Stimulated activated CD4-positive, alpha-beta T cell treated with anti-CD3 and anti-CD28 coated beads, Interleukin-1b, Interleukin-23, amount 100 ng/mL, for 4 hours (primary cell): ENCODE data around the gene CAMK1D.

ENCODE experiments used
- DNase-seq, 2 donors: peaks; one replicate each; pipeline ENCODE4 v3.0.0-alpha.2; 2020; ENCODE audit warnings: low read depth in 2 of 2

Gene CAMK1D

DNA sequence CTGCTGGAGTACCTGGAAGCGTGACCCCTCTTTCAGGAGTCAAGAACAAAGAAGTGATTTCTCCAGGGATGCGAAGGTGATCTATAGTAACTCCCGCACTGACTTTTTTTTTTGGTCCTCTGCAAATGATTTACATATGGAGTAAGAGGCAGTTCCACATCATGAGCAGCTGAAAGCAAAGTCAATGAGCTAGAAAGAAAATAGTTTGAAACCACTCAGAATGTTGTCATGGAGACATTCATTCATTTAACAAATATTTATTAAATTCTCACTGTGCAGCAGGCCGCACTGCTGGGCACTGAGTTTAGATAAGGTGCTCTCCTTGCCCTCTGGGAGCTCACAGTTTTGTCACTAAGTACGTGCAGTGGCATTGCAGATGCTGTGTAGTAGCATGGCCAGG is 206.7 kb downstream of the CAMK1D start:
- DNase-seq, result no peak

DNA sequence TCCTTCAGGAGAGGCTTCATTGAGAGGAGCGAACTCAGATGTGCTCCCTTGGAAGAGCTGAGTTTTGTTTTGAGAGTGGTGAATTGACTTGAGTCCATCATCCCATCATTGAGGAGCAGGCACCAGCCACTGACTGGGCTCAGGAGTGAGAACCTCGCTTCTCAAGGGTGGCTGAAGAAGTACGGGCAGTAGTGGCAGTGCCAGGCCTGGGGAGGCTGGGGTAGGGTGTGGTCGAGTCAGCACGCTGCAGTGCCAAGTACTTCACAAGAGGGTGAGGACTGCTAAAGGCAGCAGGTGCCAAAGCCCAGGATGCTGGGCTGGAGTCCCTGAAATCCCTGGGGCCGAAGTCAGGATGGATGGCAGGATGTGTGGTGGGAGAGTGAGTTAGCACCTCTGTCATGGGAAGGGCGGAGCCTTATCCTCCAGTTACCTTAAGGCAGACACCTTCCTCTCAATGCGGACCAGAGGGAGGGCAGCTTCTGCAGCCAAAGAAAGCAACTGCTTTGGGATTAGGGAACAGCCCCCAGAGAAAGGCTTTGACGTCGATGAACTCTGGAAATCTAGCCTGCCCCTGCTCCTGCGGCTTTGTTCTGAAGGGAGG is 210.3 kb downstream of the CAMK1D start:
- DNase-seq, result no peak

DNA sequence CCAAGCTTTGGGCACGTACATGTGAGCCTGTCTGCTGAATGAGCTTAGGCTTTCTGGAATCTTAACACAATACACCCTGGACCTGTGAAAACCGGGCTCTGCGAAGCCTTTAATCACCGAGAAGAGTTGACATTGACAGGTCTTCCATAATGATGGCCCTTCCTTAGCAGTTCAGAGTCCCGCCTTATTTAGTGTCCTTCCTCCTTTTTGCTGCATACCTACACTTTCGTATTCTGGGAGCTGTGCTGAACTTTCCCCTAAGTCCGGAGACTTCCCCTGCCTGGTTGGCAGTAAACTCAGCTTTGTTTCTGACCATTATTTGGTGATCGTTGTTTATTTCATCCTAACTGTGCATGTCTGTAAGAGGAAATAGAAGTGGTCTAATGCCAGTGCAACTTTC is 212.0 kb downstream of the CAMK1D start:
- no peak for DNase-seq

DNA sequence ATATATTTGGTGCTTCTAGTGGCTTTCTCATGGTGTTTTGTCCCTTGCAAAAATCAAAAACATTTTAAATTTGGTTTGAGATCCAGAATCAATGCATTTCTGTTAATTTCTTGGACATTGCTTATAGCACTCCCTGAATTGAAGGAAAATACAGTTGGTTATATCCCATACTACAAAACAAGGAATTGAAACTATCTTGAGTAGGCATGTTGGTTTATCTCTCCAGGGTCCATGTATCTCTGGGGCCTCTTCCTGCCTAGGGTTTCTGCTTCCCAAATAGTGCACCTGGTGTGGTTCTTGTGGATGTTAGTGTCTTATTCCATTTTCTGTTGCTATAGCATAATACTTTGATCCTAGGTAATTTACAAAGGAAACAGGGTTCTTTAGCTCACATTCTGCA is 212.4 kb downstream of the CAMK1D start:
- no peak for DNase-seq

DNA sequence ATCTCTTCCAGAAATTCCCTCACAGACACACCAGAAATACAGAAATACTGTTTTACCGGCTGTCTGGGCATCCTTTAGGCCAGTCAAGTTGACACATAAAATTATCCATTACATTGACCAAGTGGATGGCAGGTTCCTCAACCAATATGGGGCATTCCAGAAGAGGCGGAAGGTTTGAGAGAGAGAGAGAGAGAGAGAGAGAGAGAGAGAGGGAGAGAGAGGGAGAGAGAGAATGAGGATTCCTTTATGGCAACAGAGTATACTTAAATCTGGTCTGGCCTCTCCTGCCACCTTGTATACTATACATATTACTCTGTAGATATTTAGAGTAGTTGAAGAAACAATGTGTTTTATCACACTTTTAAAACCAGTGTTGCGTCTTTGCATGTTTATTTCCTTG is 214.1 kb downstream of the CAMK1D start:
- no peak for DNase-seq

DNA sequence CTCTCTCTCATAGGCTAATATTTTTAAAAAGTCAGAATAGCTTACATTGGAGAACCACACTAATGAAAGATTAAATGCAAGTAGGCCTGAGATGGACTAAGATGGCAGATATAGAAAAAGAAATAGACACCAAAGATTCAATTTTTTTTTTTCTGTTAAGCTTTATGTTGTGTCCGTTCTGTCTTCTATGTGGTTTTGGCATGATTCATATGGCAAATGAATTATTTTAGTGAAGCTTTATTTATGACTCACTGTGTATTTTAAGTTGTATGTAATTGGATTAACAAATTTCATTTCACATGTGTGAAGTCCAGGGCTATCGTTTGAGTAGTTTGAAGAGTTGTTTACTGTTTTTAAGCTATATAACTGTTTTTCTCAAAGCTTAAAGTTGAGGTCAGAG is 214.8 kb downstream of the CAMK1D start:
- no peak for DNase-seq

DNA sequence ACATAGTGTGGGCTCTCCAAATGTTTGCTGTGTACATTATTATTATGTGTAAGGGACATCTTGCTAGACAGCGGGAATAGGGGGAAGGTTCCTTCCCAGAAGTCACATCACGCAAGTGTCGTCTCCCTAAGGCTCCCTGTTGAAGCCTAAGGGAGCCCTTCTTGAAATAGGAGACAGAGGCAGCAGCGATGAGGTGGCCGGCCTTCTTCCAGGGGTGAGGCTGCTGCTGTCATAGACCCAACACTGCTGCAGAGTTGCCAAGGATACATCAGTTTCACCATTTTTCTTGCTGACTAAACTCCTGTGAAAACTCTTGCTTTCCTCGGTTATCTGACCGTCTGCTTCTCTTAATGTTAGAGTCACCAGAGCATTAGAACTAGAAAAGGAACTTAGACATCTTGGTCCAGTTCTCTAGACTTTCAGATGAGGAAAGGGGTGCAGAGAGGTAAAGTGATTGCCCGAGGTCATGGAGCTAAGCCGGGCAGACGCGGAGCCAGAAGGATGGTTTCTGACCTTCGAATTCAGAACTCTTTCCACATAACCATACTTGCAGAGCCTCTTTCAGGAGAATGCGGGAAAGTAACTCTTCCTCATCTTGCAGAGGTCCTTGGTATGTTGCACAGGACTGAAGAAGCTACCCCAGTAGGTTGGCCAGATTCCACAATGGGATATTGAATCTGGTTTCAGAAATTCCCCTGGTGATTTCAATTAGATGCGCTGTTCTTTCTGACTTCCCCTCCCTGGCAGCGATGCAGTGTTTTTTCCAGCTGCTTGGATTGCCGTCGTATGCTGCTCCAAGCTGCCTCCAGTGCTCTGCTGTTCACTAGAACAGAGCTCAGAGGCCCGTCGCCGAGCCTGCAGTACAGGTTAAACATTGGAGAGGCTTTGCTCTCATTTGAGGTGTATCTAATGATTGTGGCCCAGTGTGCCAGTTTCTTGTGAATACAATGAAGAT is 217.1 kb downstream of the CAMK1D start:
- DNase-seq, result no peak

DNA sequence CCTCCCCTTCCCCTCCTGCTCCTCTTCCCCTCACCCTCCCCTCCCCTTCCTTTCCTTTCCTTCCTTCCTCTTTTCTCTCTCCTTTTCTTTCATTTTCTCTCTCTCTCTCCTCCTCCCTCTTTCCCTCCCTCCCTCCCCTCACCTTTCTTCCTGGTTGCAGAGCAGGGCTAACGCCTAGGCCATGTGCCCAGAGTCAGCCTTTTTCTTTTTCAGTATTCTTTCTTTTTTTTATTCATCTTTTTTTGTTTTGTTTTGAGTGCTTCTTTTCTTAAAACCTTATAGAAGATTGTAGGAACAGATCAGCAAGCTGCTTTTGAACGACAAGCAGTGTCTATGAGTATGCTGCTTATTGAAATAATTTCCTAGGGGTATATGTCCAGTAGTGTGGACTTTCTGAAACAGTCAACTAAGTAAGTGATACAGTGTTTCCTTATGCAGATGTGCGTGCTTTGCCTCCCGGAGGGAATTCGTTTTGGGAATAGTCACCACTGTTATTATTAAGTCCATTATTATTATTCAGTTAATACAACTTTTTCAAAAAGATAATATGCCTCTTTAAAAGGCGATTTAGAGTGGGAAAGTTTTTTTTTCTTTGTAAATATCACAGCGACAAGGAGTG is 219.2 kb downstream of the CAMK1D start:
- DNase-seq, result no peak

DNA sequence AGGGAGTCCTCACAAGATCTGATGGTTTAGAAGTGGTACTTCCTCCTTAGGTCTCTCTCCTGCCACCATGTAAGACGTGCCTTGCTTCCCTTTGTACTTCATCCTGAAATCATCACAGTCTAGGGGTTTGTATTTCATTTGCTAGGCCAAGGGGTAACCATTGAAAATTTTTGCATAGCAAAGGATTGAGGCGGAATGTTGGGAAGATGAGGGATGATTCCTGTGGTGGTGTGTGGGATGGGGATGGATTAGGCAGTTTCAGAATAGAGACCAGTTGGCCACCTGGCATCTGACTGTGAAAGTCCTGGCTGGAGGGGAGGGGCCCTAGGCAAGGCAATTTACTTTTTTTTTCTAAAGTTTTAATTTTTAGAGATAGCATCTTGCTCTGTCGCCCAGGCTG is 222.9 kb downstream of the CAMK1D start:
- DNase-seq, result no peak

DNA sequence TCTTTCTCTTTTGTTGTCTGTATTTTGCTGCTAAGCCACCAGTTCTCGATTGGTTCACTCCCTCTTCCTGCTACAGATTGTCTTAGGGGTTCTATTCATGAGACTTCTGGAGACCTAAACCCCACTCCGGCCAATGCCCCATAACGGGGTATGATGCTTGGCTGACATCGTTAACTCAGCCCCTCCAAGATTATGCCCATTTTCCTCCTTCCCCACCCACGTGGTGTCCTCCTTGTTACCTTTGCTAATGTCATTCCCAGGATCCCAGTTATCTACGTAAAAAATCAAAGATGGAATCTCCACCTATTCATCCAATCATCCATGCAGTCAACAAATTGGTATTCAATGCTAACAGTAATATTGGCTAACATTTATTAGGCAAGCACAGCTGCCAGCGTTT is 228.3 kb downstream of the CAMK1D start:
- no peak for DNase-seq

DNA sequence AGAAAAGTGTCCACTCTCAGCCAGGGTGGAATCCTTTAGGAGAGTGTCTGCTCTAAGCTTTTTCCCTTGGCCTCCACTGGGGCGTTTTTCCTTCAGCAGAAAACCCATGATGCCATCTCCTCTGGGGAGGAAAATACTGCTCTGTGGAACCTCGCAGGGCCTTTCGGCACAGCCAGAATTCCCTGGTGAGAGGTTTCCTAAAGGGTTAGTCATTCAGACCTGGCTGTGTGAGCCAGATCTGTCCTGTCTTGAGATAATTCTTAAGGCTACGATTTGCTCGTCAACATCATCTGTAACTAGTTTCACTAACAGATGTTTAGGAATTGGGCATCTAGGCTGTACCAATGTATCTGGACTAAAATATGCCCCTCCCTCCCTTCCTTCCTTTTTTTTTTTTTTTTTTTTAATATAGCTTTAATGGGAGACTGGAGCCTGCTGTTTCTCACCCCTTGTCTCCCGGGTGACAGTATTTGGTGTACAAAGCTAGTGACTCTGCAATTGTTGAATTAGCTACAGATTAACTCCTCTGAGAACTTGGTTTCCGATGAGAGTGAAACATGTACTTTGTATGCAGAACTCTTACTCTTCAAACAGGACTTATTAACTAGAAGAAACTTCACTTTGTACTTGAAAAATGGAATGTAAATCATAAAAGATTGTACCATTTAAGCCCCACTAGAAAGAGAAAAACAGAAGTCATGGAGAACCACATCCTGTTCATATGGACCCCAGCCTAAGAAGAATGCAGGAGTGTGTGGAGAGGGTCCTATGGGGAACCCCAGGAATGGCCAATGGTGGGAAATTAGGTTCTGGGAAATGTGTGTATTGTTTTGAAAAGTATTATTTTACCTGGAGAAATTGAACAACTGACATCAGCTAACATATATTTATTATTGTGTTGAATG is 230.9 kb downstream of the CAMK1D start:
- DNase-seq, result no peak

DNA sequence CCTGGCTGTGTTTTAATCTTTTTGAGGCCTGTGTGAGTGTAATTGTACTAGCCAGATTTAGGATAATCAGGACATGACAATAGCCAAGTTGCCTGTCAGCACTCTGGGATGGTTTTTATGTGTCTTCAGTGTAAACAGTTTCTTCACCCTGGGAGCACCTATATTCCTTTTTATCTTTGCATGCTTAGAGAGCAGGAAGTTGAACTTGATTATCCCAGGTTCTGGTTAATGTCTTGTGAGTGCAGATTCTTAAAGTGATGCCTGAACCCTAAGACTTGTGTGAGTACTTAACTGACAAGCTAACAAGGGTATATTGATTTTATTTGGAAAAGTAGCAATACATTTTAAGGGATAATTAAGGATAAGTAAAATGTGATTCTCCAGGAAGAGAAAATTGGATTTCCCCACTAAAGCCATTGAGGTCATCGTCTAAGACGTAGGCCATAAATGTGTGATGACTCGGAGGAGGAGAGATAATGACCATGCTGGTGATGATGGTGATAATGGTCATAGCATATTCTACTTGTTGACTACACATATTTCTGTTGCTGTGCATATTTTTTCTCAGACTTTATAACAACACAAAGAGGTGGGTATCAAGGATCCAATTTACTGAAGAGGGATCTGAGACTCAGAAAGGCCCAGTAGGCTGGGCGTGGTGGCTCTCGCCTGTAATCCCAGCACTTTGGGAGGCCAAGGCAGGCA is 234.7 kb downstream of the CAMK1D start:
- no peak for DNase-seq

DNA sequence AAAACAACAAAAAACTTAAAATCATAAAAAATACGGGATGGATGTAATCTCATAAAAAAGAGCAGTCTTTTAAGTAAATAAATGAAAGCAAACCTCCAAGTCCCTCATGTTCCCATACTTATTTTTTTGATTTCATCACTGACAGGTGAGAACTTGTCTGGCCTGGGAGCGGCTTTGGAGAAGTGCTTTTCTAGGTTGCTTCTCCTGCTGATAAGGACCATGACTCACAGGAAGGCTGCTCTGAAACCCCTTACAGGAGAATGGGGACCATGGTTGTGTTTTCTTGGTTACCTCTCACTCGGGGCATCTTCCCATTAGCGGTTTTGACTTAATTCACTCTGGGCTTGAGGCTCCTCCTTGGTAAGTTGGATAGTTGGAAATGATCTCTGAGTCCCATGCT is 237.4 kb downstream of the CAMK1D start:
- DNase-seq, result no peak

DNA sequence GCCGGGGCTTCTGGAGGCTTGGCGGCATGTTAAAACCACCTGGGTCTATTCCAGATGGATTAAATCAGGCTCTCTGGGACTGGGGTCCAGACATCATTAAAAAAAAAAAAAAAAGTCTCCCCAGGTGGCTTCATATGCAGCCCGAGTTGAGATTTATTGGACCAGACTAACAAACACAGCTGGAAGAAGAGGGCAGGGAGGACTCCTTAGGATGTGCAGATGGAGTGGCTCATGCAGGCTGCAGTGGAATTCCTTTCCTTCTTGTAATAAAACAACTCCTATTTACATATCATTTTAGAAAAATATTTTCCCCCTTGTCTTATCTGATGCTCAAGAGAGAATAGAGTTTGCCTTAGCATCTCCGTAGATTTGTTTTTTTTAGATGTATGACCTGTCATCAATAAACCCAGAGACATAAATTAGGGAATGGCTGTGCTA is 238.1 kb downstream of the CAMK1D start:
- no peak for DNase-seq

DNA sequence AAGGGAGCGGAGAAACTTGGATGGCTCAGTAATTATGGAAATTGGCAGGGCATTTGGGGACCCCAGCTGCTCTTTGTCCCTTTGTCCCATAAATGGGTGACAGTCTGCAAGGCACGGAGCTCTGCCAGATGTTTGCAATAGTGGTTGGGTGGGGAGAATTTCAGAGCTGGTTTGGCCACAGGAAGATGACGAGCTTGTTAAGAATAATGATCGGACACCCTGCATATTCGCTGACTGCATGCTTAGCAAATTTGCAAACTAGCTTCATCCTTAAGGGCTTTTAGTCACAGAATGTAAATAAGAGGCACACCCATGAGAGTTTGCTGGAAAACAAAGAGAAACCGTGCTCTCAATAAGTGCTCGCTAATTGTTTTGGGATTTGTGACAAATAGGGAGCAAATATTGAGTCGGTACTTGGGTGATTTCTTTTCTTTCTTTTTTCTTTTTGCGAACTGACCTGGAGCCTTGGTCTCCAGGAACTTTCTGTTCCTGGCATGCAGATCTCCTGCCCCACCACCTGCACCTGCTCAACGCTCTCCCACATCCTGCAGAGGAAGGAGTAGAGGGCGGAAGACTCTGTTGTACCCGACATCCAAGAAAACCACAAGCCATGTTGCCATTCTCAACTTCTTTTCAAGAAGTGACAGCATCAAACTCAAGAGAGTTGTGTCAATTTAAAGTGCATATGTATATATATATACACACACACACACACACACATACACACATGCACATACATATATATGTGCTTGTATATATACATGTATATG is 238.9 kb downstream of the CAMK1D start:
- DNase-seq, result no peak

DNA sequence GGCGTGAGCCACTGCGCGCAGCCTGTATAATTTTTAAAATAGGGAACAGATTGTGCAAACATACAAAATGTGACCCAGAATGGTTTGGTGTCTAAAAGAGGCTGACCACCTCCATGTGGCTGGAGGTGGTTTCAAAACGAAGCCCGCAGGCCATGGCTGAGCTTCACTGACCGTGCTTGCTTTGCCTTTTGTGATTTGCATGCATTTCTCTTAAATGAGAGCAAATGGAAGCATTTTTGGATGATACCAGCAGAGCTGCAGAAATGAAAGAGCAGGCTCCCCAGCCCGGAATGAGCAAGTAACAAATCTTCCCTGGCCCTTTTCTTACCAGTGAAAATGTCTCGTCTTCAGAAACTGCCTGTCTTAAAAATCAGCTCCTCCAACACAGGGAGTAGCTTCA is 239.9 kb downstream of the CAMK1D start:
- DNase-seq, result no peak

DNA sequence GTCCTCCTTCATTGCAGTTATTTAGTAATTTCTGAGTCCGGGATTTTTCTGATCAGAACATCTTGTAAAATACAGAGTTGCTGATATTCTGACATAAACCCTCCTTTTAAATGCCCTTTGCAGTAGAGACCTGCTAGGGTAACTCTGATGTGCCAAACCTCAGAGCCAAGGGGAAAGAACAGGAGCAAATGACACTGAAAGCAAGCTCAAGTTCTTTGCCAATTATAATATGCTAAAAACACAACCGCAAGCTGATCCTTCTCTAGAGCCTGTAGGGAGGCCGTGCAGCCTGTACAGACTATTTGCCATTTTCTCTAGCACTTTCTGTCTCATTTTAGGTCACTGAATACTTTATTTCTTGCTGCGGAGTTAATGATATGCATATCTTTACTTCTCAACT is 240.4 kb downstream of the CAMK1D start:
- DNase-seq, result no peak

DNA sequence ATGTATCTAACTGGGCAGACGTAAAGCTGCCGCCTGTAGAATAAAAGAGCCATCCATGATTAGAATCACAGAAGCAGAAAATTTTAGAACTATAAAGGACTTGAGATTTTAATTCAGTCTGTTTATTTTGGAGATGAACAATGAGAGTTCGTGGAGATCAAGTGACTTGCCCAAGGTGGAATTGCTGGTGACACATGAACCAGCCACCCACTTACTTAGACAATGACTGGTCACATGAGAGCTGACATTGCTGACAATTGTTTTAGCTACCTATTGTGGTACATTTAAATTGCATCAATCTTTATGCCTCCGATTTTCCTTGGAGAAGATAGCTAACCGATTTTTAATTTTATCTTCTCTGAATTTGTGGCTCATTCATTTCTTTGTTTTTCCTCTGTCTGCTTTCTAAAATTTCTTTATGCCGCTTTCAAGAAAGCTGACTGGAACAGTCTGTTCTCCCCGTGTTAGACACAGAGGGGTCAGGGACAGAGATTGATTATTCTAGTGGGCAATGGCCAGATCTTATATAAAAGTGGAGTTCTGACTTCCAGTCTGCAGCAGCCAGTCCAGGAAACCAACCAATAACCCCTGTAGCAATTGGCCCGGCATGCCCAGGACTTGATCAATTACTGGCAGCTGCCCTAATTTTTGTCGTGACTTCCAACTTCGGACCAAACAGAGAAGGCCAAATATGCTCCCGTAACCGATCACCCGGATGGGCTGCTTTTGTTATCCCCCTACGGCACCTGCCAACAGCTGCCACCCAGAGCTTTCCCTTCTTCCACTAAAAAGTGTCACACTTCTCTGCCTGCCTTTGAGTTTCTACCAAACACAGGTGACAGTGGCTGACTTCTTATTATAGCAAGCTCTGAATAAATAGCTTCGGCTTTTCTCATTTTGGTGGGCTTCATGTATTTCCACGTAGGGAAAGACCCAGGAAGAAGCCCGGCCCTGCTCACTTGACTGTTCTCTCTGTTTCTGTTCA is 241.6 kb downstream of the CAMK1D start:
- no peak for DNase-seq

DNA sequence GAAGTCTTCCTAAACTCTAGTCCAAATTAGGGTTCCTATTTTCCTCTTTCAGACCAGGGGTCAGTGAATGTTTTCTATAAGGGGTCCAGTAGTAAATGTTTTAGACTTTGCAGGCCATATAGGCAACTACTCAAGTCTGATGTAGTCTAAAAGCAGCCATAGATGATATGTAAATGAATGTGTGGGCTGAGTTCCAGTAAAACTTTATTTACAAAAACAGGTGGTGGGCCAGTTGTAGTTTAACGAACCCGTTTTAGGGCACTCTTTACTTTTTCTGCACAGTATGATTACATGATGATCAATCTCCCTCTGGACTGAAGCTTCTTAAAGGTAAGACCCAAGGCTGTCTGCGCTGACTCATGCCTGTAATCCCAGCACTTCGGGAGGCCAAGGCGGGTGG is 243.6 kb downstream of the CAMK1D start:
- no peak for DNase-seq
